HUES48 (cell line): ENCODE data around the gene FOXE1.

ENCODE experiments used
- H3K27ac ChIP-seq: one replicate; pipeline ENCODE4 v1.7.0; 2013; ENCODE audit warnings: low read depth, low read length, inconsistent platforms
- H3K27me3 ChIP-seq: 2 replicates; pipeline ENCODE4 v1.6.1; 2013; ENCODE audit warnings: mild to moderate bottlenecking, low read length; ENCODE audit not compliant: control insufficient read depth, insufficient read depth
- H3K36me3 ChIP-seq: 2 replicates; pipeline ENCODE4 v1.6.1; 2013; ENCODE audit warnings: low read length; ENCODE audit not compliant: control insufficient read depth, insufficient read depth
- H3K4me1 ChIP-seq: 2 replicates; pipeline ENCODE4 v1.6.1; 2013; ENCODE audit warnings: mild to moderate bottlenecking, low read length; ENCODE audit not compliant: control insufficient read depth, insufficient read depth
- H3K4me3 ChIP-seq: 2 replicates; pipeline ENCODE4 v1.5.1; 2013; ENCODE audit warnings: mild to moderate bottlenecking, low read depth, low read length
- H3K9ac ChIP-seq: 2 replicates; pipeline ENCODE4 v1.6.1; 2013; ENCODE audit warnings: mild to moderate bottlenecking, low read depth, low read length, moderate library complexity
- H3K9me3 ChIP-seq: 2 replicates; pipeline ENCODE4 v1.6.1; 2013; ENCODE audit warnings: low read length; ENCODE audit not compliant: control insufficient read depth, insufficient read depth

FOXE1 gene

GRCh38 chr9:97895211-97895610 lies 42.2 kb downstream of the FOXE1 start:
- H3K9ac ChIP-seq = no peak overlapping the region

GRCh38 chr9:97895695-97896332 lies 42.8 kb downstream of the FOXE1 start:
- no peaks in the 10 kb centered on the region for H3K9me3 ChIP-seq
- H3K4me1 ChIP-seq = no peaks in the 10 kb centered on the region
- H3K36me3 ChIP-seq = no peaks in the 10 kb centered on the region
- H3K4me3 ChIP-seq = no peak overlapping the region
- no peak overlapping the region for H3K27ac ChIP-seq
- no peaks in the 10 kb centered on the region; the same call in 1 of the 2 replicates for H3K27me3 ChIP-seq
- no peak overlapping the region for H3K9ac ChIP-seq

More at GRCh38 chr9:97895211-97895610, 42.2 kb downstream of the FOXE1 start:
- Histone ChIP-seq H3K4me3 (no peak overlapping the region), H3K27ac (no peak overlapping the region), H3K27me3 (no peaks in the 10 kb centered on the region; the same call in 1 of the 2 replicates), H3K4me1 (peaks cover 3% of the 10 kb centered on the region), H3K36me3 (no peaks in the 10 kb centered on the region), H3K9me3 (no peaks in the 10 kb centered on the region)

GRCh38 chr9:97900103-97900737 lies 47.2 kb downstream of the FOXE1 start:
- H3K4me1 ChIP-seq = no peaks in the 10 kb centered on the region
- no peaks in the 10 kb centered on the region for H3K27me3 ChIP-seq
- H3K27ac ChIP-seq = no peak overlapping the region
- no peaks in the 10 kb centered on the region for H3K9me3 ChIP-seq
- no peak overlapping the region for H3K9ac ChIP-seq
- no peak overlapping the region for H3K4me3 ChIP-seq
- H3K36me3 ChIP-seq = no peaks in the 10 kb centered on the region

- H3K27me3 ChIP-seq = no peaks in the 10 kb centered on the region
- no peak overlapping the region for H3K4me3 ChIP-seq
- H3K9me3 ChIP-seq = no peaks in the 10 kb centered on the region
- H3K4me1 ChIP-seq = no peaks in the 10 kb centered on the region
- no peak overlapping the region for H3K9ac ChIP-seq
- H3K36me3 ChIP-seq = no peaks in the 10 kb centered on the region
- H3K27ac ChIP-seq = no peak overlapping the region
Measured at GRCh38 chr9:97900738-97901565, 47.9 kb downstream of the FOXE1 start.

- no peak overlapping the region for H3K4me3 ChIP-seq
- H3K9me3 ChIP-seq = no peaks in the 10 kb centered on the region
- H3K4me1 ChIP-seq = no peaks in the 10 kb centered on the region
- H3K27me3 ChIP-seq = no peaks in the 10 kb centered on the region
- no peaks in the 10 kb centered on the region for H3K36me3 ChIP-seq
- H3K27ac ChIP-seq = no peak overlapping the region
- H3K9ac ChIP-seq = no peak overlapping the region
Measured at GRCh38 chr9:97903177-97903576, 50.2 kb downstream of the FOXE1 start.

GRCh38 chr9:97904725-97905124 lies 51.7 kb downstream of the FOXE1 start:
- Histone ChIP-seq H3K36me3 (peaks cover 7% of the 10 kb centered on the region), H3K4me3 (no peak overlapping the region), H3K27me3 (no peaks in the 10 kb centered on the region), H3K4me1 (no peaks in the 10 kb centered on the region), H3K9me3 (no peaks in the 10 kb centered on the region), H3K27ac (no peak overlapping the region), H3K9ac (no peak overlapping the region)

- Histone ChIP-seq H3K27me3 (no peaks in the 10 kb centered on the region), H3K4me3 (no peak overlapping the region), H3K4me1 (no peaks in the 10 kb centered on the region), H3K9ac (no peak overlapping the region), H3K36me3 (peaks cover 11% of the 10 kb centered on the region), H3K9me3 (no peaks in the 10 kb centered on the region), H3K27ac (no peak overlapping the region)
Measured at GRCh38 chr9:97905228-97905627, 52.2 kb downstream of the FOXE1 start.
